K562 (cell line): Measurements from ENCODE around the gene SEC61A2. TPM values are rescaled to one million over a fixed set of nuclear protein-coding genes. Genes with fewer than 3 reads are reported as not detected.

Experiments
- ATF4 ChIP-seq: fragments of 450-650 bp; formaldehyde crosslinking; IDR thresholded peaks from 2 replicates; pipeline ENCODE4 v1.4.0; 2022; ENCODE audit warnings: mild to moderate bottlenecking, moderate library complexity
- ATF7 ChIP-seq: fragments of 450-650 bp; IDR thresholded peaks from 2 replicates; pipeline ENCODE4 v1.7.1; 2014; ENCODE audit warnings: mild to moderate bottlenecking, moderate library complexity
- CREB1 ChIP-seq, 2 experiments: sonication (generic) in 1 of 2; formaldehyde crosslinking in 1 of 2; IDR thresholded peaks; 2 replicates each; pipeline versions ENCODE4 v1.6.1 to v1.8.0; 2012 to 2022; ENCODE audit warnings: inconsistent platforms in 1 of 2, mild to moderate bottlenecking in 1 of 2, missing genetic modification reagents in 1 of 2, moderate library complexity in 1 of 2
- MED1 ChIP-seq: sonication (generic); formaldehyde crosslinking; IDR thresholded peaks from 2 replicates; pipeline ENCODE4 v1.8.1; 2023; ENCODE audit warnings: missing genetic modification reagents, borderline replicate concordance
- NR2C1 ChIP-seq, 2 experiments: fragments of 450-650 bp; IDR thresholded peaks; 2 replicates each; pipeline ENCODE4 v1.6.1; 2017; ENCODE audit warnings: mild to moderate bottlenecking in 2 of 2, antibody characterized with exemption in 1 of 2, inconsistent platforms in 1 of 2, missing compliant biosample characterization in 1 of 2, missing genetic modification characterization in 1 of 2
- POLR3A ChIP-seq: IDR thresholded peaks from 2 replicates; pipeline ENCODE4 v1.6.1; 2011; ENCODE audit warnings: borderline replicate concordance, mild to moderate bottlenecking, moderate library complexity; ENCODE audit not compliant: insufficient read length, insufficient read depth; ENCODE audit errors: extremely low read depth
- RFX7 ChIP-seq: fragments of 250-450 bp; sonication (Bioruptor Pico); IDR thresholded peaks from 2 replicates; pipeline ENCODE4 v1.5.1; 2021; ENCODE audit warnings: mild to moderate bottlenecking
- ZNF551 ChIP-seq: fragments of 250-450 bp; sonication (Bioruptor Pico); IDR thresholded peaks from 2 replicates; pipeline ENCODE4 v1.5.0; 2021; ENCODE audit warnings: mild to moderate bottlenecking, moderate library complexity
- polyA plus RNA-seq, 8 experiments: library from polyadenylated mRNA; depleted of rRNA in 4 of 8; stranded (reverse) in 5 of 8; unstranded in 3 of 8; fragments of >200 nt; fragmentation: Nextera tagmentation in 2 of 8; fragmentation: Illumina TruSeq in 1 of 8; extraction: Ambion mirVana in 2 of 8; extraction: Trizol in 1 of 8; gene quantifications; 2 replicates each; pipeline versions ENCODE4 v1.2.1 to v1.2.3, GENCODE V29; 2011 to 2014; ENCODE audit warnings: inconsistent platforms in 1 of 8, missing spikeins in 1 of 8
- total RNA-seq, 7 experiments: library from RNA; depleted of rRNA in 6 of 7; stranded (reverse); fragments of >200 nt in 6 of 7; fragmentation: Illumina TruSeq in 2 of 7; extraction: Trizol in 2 of 7; gene quantifications; 2 replicates each; pipeline versions ENCODE4 v1.2.1 to v1.2.3, GENCODE V29; 2011 to 2021; ENCODE audit warnings: low replicate concordance in 1 of 7
- TF ChIP-seq, protein P1 (sequence below): fragments of 250-450 bp; sonication (Bioruptor Pico); IDR thresholded peaks from 2 replicates; pipeline ENCODE4 v1.4.0; 2020; ENCODE audit warnings: mild to moderate bottlenecking, moderate library complexity, borderline replicate concordance

The SEC61A2 gene
- total and polyA plus RNA-seq, 9 of the 15 experiments (the other 6 are each of a cell fraction or from before 2014, with no cell fraction given): 1.2 to 9.7 (median 3.9) TPM

DNA sequence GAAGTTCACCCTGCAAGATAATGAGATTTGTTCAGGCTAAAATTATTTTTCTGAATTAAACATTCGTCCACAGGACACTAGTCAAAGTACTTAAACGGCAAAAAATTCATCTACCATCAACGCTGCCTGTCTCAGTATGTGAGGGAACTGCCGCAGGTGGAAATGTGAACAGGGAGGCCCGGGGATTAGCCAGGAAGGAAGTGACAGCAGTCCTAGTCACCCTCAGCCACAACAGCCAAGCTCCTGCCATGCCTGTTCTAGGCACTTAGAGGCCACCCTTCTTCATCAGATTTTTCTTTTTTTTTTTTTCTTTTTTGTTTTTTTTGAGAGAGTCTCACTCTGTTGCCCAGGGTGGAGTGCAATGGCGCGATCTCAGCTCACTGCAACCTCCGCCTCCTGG, 56.8 kb downstream of the SEC61A2 start (continued):
- TF ChIP-seq, protein P1, sequence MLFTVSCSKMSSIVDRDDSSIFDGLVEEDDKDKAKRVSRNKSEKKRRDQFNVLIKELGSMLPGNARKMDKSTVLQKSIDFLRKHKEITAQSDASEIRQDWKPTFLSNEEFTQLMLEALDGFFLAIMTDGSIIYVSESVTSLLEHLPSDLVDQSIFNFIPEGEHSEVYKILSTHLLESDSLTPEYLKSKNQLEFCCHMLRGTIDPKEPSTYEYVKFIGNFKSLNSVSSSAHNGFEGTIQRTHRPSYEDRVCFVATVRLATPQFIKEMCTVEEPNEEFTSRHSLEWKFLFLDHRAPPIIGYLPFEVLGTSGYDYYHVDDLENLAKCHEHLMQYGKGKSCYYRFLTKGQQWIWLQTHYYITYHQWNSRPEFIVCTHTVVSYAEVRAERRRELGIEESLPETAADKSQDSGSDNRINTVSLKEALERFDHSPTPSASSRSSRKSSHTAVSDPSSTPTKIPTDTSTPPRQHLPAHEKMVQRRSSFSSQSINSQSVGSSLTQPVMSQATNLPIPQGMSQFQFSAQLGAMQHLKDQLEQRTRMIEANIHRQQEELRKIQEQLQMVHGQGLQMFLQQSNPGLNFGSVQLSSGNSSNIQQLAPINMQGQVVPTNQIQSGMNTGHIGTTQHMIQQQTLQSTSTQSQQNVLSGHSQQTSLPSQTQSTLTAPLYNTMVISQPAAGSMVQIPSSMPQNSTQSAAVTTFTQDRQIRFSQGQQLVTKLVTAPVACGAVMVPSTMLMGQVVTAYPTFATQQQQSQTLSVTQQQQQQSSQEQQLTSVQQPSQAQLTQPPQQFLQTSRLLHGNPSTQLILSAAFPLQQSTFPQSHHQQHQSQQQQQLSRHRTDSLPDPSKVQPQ (CRISPR knock-in tag): no peak
- TF ChIP-seq POLR3A: no peak
- TF ChIP-seq RFX7: no peak
- no peak for TF ChIP-seq ATF7
- TF ChIP-seq MED1 (CRISPR knock-in tag): no peak
- no peak for TF ChIP-seq NR2C1 (IDR thresholded peaks at IDR 0.05)
- TF ChIP-seq NR2C1 (tag; IDR thresholded peaks at IDR 0.05): no peak
- TF ChIP-seq CREB1 (IDR thresholded peaks at IDR 0.05): no peak
- no peak for TF ChIP-seq CREB1 (CRISPR knock-in tag; IDR thresholded peaks at IDR 0.05)
- TF ChIP-seq ATF4: no peak
- TF ChIP-seq ZNF551 (CRISPR knock-in tag): no peak
